Esophagus muscularis mucosa (tissue), 4 donors: ENCODE results near the gene TCEAL5. TPM values are rescaled to one million over a fixed set of nuclear protein-coding genes. Genes with fewer than 3 reads are reported as not detected.

ENCODE experiments used
- DNase-seq: peaks from one replicate; pipeline ENCODE4 v3.0.0-alpha.2; 2017; ENCODE audit errors: extremely low spot score
- H3K27ac ChIP-seq, 4 donors: fragments of 200-600 bp; sonication (generic); replicated peaks in 1 of 4; 1 replicate in 3 of 4; 2 replicates in 1 of 4; pipeline ENCODE4 v1.5.1; 2016 to 2019; ENCODE audit warnings: mild to moderate bottlenecking in 1 of 4
- H3K27me3 ChIP-seq, 4 donors: fragments of 200-600 bp; sonication (generic); one replicate each; pipeline versions ENCODE4 v1.5.1 to v1.6.0; 2016 to 2019
- H3K36me3 ChIP-seq, 4 donors: fragments of 200-600 bp; sonication (generic); one replicate each; pipeline ENCODE4 v1.5.1; 2016 to 2019
- H3K4me1 ChIP-seq, 4 donors: fragments of 200-600 bp; sonication (generic); one replicate each; pipeline ENCODE4 v1.5.1; 2016 to 2019
- H3K4me3 ChIP-seq, 4 donors: fragments of 200-600 bp; sonication (generic); 1 replicate in 2 of 4; 2 replicates in 2 of 4; pipeline ENCODE4 v1.5.1; 2016 to 2019; ENCODE audit warnings: mild to moderate bottlenecking in 4 of 4, moderate library complexity in 1 of 4
- H3K9me3 ChIP-seq, 4 donors: fragments of 200-600 bp; sonication (generic); 1 replicate in 3 of 4; 2 replicates in 1 of 4; pipeline ENCODE4 v1.5.1; 2016 to 2019
- CTCF ChIP-seq, 3 experiments: fragments of 200-600 bp in 2 of 3; fragments of 450-650 bp in 1 of 3; sonication (generic) in 2 of 3; IDR thresholded peaks; one replicate each; pipeline ENCODE4 v1.5.1; 2017 to 2019; ENCODE audit warnings: antibody characterized with exemption in 3 of 3, mild to moderate bottlenecking in 2 of 3, moderate library complexity in 1 of 3
- EP300 ChIP-seq: sonication (generic); formaldehyde crosslinking; IDR thresholded peaks from one replicate; pipeline ENCODE4 v1.6.1; 2017; ENCODE audit warnings: antibody characterized with exemption
- POLR2A ChIP-seq: fragments of 450-650 bp; IDR thresholded peaks from one replicate; pipeline ENCODE4 v1.6.1; 2017; ENCODE audit warnings: antibody characterized with exemption, moderate library complexity, mild to moderate bottlenecking, low read depth
- POLR2AphosphoS5 ChIP-seq, 2 donors: sonication (generic); formaldehyde crosslinking; IDR thresholded peaks; one replicate each; pipeline ENCODE4 v1.6.1; 2017; ENCODE audit warnings: antibody characterized with exemption in 2 of 2
- WGBS: methylation state at CpG from one replicate; pipeline ENCODE4 v1.1.5; 2018; 5-methylcytosine and 5-hydroxymethylcytosine counted together
- intact Hi-C: fragments of 100-400 bp; cut with DNase I; formaldehyde crosslinking; loops from one replicate; pipeline ENCODE4 v1.15.1; 2023
- total RNA-seq, 4 donors: library from RNA; depleted of rRNA; stranded (reverse); fragments of >200 nt; gene quantifications; one replicate each; pipeline versions ENCODE4 v1.1.0 to v1.2.1, GENCODE V29; 2016

The TCEAL5 gene
- total RNA-seq, 4 donors from 2014 or later = 0.33 to 1.0 (median 0.97) TPM; not detected in 1

GRCh38 chrX:103256651-103257050 is 19.9 kb downstream of the TCEAL5 start:
- no peak overlapping the region for H3K27ac ChIP-seq
- intact Hi-C loops = no loop called here
- DNase-seq = no peak
- H3K36me3 ChIP-seq = peaks cover 0 to 5% (median 2%) of the 10 kb centered on the region in 4 donors
- peaks cover 0 to 11% (median 3%) of the 10 kb centered on the region in 4 donors for H3K4me1 ChIP-seq
- TF ChIP-seq EP300 (no peak), CTCF (IDR thresholded peaks at IDR 0.05) (no peak), POLR2AphosphoS5 (IDR thresholded peaks at IDR 0.05) (no peak), POLR2A (no peak)
- H3K27me3 ChIP-seq = no peaks in the 10 kb centered on the region
- no peaks in the 10 kb centered on the region for H3K9me3 ChIP-seq
- H3K4me3 ChIP-seq = no peak overlapping the region

- no peaks in the 10 kb centered on the region for H3K27me3 ChIP-seq
- TF ChIP-seq CTCF (IDR thresholded peaks at IDR 0.05) = no peak
- peak; percentile 82 to 91 for TF ChIP-seq POLR2AphosphoS5 (IDR thresholded peaks at IDR 0.05)
- TF ChIP-seq EP300 = no peak
- TF ChIP-seq POLR2A = peak; percentile 24
- peak; percentile 93 for DNase-seq
- peaks cover 0 to 5% (median 2%) of the 10 kb centered on the region in 4 donors for H3K36me3 ChIP-seq
- H3K4me3 ChIP-seq = peak within 1 kb of the TSS; percentile 57 to 67 (median 63)
- intact Hi-C loops = loop anchor here (5.0 kb wide), 1 partner anchor 38 kb away; the partner anchor contains the start of gene BEX4
- no peaks in the 10 kb centered on the region for H3K9me3 ChIP-seq
- H3K4me1 ChIP-seq = peaks cover 0 to 11% (median 3%) of the 10 kb centered on the region in 4 donors
- 26% methylated on average over 22 of the region's 22 CpGs for WGBS
- H3K27ac ChIP-seq = peak within 1 kb of the TSS; percentile 85 to 89 (median 88)
Measured at GRCh38 chrX:103254921-103255493, 21.5 kb downstream of the TCEAL5 start, which contains the start of gene TCEAL8. Gene TCEAL8 (minus strand): TSS chrX:103255155. CDS start chrX:103253979, 1,176 bp downstream.

GRCh38 chrX:103254171-103254824 is 22.3 kb downstream of the TCEAL5 start:
- DNase-seq = no peak
- peak overlapping the region; percentile 57 to 67 (median 63) for H3K4me3 ChIP-seq
- intact Hi-C loops = loop anchor here (5.0 kb wide), 1 partner anchor 37 kb away; the partner anchor contains the start of gene BEX4
- peaks cover 0 to 5% (median 2%) of the 10 kb centered on the region in 4 donors for H3K36me3 ChIP-seq
- peaks cover 0 to 11% (median 3%) of the 10 kb centered on the region in 4 donors for H3K4me1 ChIP-seq
- H3K27ac ChIP-seq = peak overlapping the region; percentile 85 to 89 (median 88)
- no peaks in the 10 kb centered on the region for H3K27me3 ChIP-seq
- 19% methylated on average over 22 of the region's 22 CpGs for WGBS
- TF ChIP-seq CTCF (IDR thresholded peaks at IDR 0.05) = no peak
- TF ChIP-seq POLR2AphosphoS5 (IDR thresholded peaks at IDR 0.05) = peak in 1 of 2 donors; percentile 17
- TF ChIP-seq EP300 = no peak
- no peak for TF ChIP-seq POLR2A
- H3K9me3 ChIP-seq = no peaks in the 10 kb centered on the region

GRCh38 chrX:103253608-103254007 is 22.9 kb downstream of the TCEAL5 start:
- 47% methylated on average over 8 of the region's 8 CpGs for WGBS

More at GRCh38 chrX:103253608-103254007, 22.9 kb downstream of the TCEAL5 start:
- peaks cover 0 to 5% (median 2%) of the 10 kb centered on the region in 4 donors for H3K36me3 ChIP-seq
- H3K27me3 ChIP-seq = no peaks in the 10 kb centered on the region
- intact Hi-C loops = loop anchor here (5.0 kb wide), 1 partner anchor 36 kb away; the partner anchor contains the start of gene BEX4
- H3K27ac ChIP-seq = peak overlapping the region; percentile 85 to 89 (median 88)
- H3K9me3 ChIP-seq = no peaks in the 10 kb centered on the region
- DNase-seq = no peak
- TF ChIP-seq POLR2A (no peak), POLR2AphosphoS5 (IDR thresholded peaks at IDR 0.05) (no peak), EP300 (no peak), CTCF (IDR thresholded peaks at IDR 0.05) (no peak)
- peak overlapping the region; percentile 57 to 67 (median 63) for H3K4me3 ChIP-seq
- H3K4me1 ChIP-seq = peaks cover 0 to 11% (median 3%) of the 10 kb centered on the region in 4 donors
